ENCODE results near the gene ABHD12. TPM values are rescaled to one million over a fixed set of nuclear protein-coding genes. Genes with fewer than 3 reads are reported as not detected.
A peak's percentile ranks its signal among the peaks of the same experiment; 100 is the strongest.

The ABHD12 gene
- total and polyA plus RNA-seq, 11 donors: 15.6 to 43.8 (median 26.5) TPM

- no peak for TF ChIP-seq POLR2A (IDR thresholded peaks at IDR 0.05)
- TF ChIP-seq CTCF (IDR thresholded peaks at IDR 0.05): no peak
- H3K4me1 ChIP-seq: peaks cover 0 to 37% (median 8%) of the 10 kb centered on the region in 12 donors
- H3K9me3 ChIP-seq: no peaks in the 10 kb centered on the region
- peak in 4 of 5 donors; percentile 48 to 65 (median 54) for DNase-seq
- WGBS, 4 donors: 66 to 76% (median 70%) methylated on average over 5 of the region's 5 CpGs
- no peaks in the 10 kb centered on the region for H3K27me3 ChIP-seq
- H3K36me3 ChIP-seq: no peaks in the 10 kb centered on the region
- peak overlapping the region in 1 of 12 donors; percentile 34 for H3K27ac ChIP-seq
- intact Hi-C loops (cut with DNase I): no loop called here
- no peak overlapping the region for H3K4me3 ChIP-seq
- peak; percentile 87 to 96 (median 93) for ATAC-seq
These were observed 7.8 kb downstream of the ABHD12 start for GRCh38 chr20:25382704-25383370.

GRCh38 chr20:25380945-25381614, 9.6 kb downstream of the ABHD12 start:
- DNase-seq (no peak), ATAC-seq (peak in 2 of 4 donors; percentile 17 to 21)
- no peak overlapping the region for H3K4me3 ChIP-seq
- WGBS, 4 donors: 67 to 73% (median 69%) methylated on average over 7 of the region's 7 CpGs
- intact Hi-C loops (cut with DNase I): loop anchor here in 1 of 10 donors (2.0 kb wide), 1 partner anchor 20 kb away; no protein-coding TSS in a partner anchor
- no peaks in the 10 kb centered on the region for H3K36me3 ChIP-seq
- TF ChIP-seq CTCF (IDR thresholded peaks at IDR 0.05) (no peak), POLR2A (IDR thresholded peaks at IDR 0.05) (no peak)
- peaks cover 0 to 50% (median 14%) of the 10 kb centered on the region in 12 donors for H3K4me1 ChIP-seq
- H3K27me3 ChIP-seq: no peaks in the 10 kb centered on the region
- no peak overlapping the region for H3K27ac ChIP-seq
- no peaks in the 10 kb centered on the region for H3K9me3 ChIP-seq

GRCh38 chr20:25378884-25379733, 11.5 kb downstream of the ABHD12 start:
- H3K4me3 ChIP-seq: no peak overlapping the region
- intact Hi-C loops (cut with DNase I): no loop called here
- peaks cover 0 to 50% (median 14%) of the 10 kb centered on the region in 12 donors for H3K4me1 ChIP-seq
- TF ChIP-seq POLR2A (IDR thresholded peaks at IDR 0.05) (no peak), CTCF (IDR thresholded peaks at IDR 0.05) (no peak)
- no peak for DNase-seq
- 73 to 79% (median 77%) methylated on average over 10 of the region's 10 CpGs for WGBS, 4 donors
- no peaks in the 10 kb centered on the region for H3K9me3 ChIP-seq
- no peaks in the 10 kb centered on the region for H3K36me3 ChIP-seq
- H3K27ac ChIP-seq: no peak overlapping the region
- ATAC-seq: no peak
- no peaks in the 10 kb centered on the region for H3K27me3 ChIP-seq

Data from heart left ventricle (tissue), 16 donors.